Mesothelial cell of epicardium (in vitro differentiated cells): ENCODE results near the gene CFAP251. TPM values are rescaled to one million over a fixed set of nuclear protein-coding genes. Genes with fewer than 3 reads are reported as not detected.

Experiments
- DNase-seq, 2 experiments: peaks; one replicate each; pipeline ENCODE4 v3.0.0; 2021; ENCODE audit warnings: low spot score in 2 of 2; ENCODE audit not compliant: unreplicated experiment in 2 of 2
- H3K27ac Mint-ChIP-seq: 2 replicates; pipeline ENCODE4 v1.8.0; 2021; ENCODE audit warnings: mixed read lengths
- H3K27me3 Mint-ChIP-seq: 2 replicates; pipeline ENCODE4 v1.8.0; 2021; ENCODE audit warnings: low read depth, mixed read lengths
- H3K36me3 Mint-ChIP-seq: 2 replicates; pipeline ENCODE4 v1.8.0; 2021; ENCODE audit warnings: mixed read lengths
- H3K4me1 Mint-ChIP-seq: 2 replicates; pipeline ENCODE4 v1.8.0; 2021; ENCODE audit warnings: mixed read lengths
- H3K4me3 Mint-ChIP-seq: 2 replicates; pipeline ENCODE4 v1.8.0; 2021; ENCODE audit warnings: mild to moderate bottlenecking, moderate library complexity, mixed read lengths
- H3K9me3 Mint-ChIP-seq: 2 replicates; pipeline ENCODE4 v1.8.0; 2021; ENCODE audit warnings: mixed read lengths
- CTCF ChIP-seq: fragments of 200-600 bp; sonication (generic); IDR thresholded peaks from one replicate; pipeline ENCODE4 v1.5.0; 2021; ENCODE audit warnings: antibody characterized with exemption; ENCODE audit not compliant: unreplicated experiment
- total RNA-seq: library from RNA; stranded (reverse); gene quantifications from 3 replicates; pipeline ENCODE4 v1.2.1, GENCODE V29; 2021

Gene CFAP251
- total RNA-seq, 1 donor from 2014 or later, result 6.9 TPM

DNA sequence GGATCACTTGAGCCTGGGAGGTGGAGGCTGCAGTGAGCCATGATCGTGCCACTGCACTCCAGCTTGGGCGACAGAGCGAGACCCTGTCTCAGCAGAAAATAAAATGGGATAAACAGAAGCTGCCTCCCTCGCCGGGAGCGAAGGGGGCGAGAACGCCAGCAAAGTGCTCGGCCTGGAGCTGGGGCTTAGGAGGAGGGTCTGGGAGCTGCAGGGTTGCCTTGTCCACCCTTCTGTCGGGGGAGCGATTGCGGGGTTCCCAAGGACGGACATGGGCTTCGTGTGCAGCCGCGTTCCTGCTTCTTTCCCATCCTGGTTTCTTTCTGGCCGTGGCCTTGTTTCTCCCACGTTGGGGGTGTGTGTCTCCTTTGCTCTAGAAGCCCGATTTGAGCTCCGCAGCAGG lies 132.3 kb downstream of the CFAP251 start:
- Mint-ChIP-seq H3K27me3 (no peaks in the 10 kb centered on the region), H3K4me3 (no peak overlapping the region), H3K27ac (no peak overlapping the region), H3K9me3 (no peaks in the 10 kb centered on the region), H3K4me1 (peaks cover 4% of the 10 kb centered on the region), H3K36me3 (peaks cover 7% of the 10 kb centered on the region)
- no peak for TF ChIP-seq CTCF
- DNase-seq, result no peak

DNA sequence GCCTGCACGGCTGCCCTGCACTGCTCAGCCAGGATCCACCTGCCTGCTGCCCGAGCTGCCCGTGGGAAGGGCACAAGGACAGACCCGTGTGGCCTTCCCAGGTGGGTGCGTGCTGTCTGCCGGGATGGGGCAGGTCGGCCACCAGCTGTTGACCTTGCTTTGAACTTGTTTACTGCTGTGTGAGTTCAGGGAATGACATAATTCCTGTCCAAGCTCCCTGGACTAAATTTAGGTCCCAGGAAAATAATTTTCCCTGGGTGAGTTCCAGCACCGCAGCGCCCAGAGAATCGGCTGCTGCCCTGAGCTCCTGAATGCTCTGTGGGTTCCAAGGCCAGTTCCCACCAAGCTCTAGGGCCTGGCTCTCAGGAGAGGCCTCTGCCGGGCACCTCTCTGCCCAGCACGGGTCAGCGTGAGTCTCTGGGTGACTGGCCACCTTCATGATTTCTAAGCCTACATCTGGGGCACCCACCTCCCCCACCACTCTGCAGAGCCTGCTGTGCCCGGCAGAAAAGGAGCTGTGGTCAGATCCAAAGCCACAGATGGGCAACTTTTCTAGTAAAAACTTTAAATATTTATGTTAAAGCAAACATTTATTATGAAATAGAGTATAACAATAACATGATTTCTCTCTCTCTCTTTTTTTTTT lies 133.0 kb downstream of the CFAP251 start:
- TF ChIP-seq CTCF, result no peak
- DNase-seq, result no peak
- Mint-ChIP-seq H3K4me3 (no peak overlapping the region), H3K27me3 (no peaks in the 10 kb centered on the region), H3K9me3 (no peaks in the 10 kb centered on the region), H3K36me3 (peaks cover 2% of the 10 kb centered on the region), H3K4me1 (peaks cover 4% of the 10 kb centered on the region), H3K27ac (no peak overlapping the region)

- no peak for DNase-seq
- Mint-ChIP-seq H3K4me1 (peaks cover 4% of the 10 kb centered on the region), H3K4me3 (no peak overlapping the region), H3K27ac (no peak overlapping the region), H3K9me3 (no peaks in the 10 kb centered on the region), H3K27me3 (no peaks in the 10 kb centered on the region), H3K36me3 (peaks cover 7% of the 10 kb centered on the region)
- TF ChIP-seq CTCF, result no peak
Measured at GRCh38 chr12:122052285-122052684, 133.9 kb downstream of the CFAP251 start.

Other genes with a start within 250 kb of the CFAP251 start
- gene MORN3, start 248.9 kb upstream of the CFAP251 start, total RNA-seq, result 0.69 to 1.2 TPM (median 0.99 TPM) in 3 replicates
- 22.3 to 22.8 TPM (median 22.4 TPM) in 3 replicates for gene TMEM120B, start 205.8 kb upstream of the CFAP251 start, total RNA-seq
- 33.0 to 37.8 TPM (median 33.8 TPM) in 3 replicates for gene RHOF, start 124.9 kb upstream of the CFAP251 start, total RNA-seq
- gene SETD1B, start 114.6 kb upstream of the CFAP251 start, total RNA-seq, result 26.5 to 27.2 TPM (median 26.8 TPM) in 3 replicates
- gene HPD, start 59.7 kb upstream of the CFAP251 start, total RNA-seq, result 0.16 TPM in 1 of 3 replicates, not detected in the others
- 34.1 to 38.6 TPM (median 36.3 TPM) in 3 replicates for gene PSMD9, start 29.8 kb upstream of the CFAP251 start, total RNA-seq
- 33.8 to 40.1 TPM (median 34.6 TPM) in 3 replicates for gene BCL7A, start 103.3 kb downstream of the CFAP251 start, total RNA-seq
- gene MLXIP, start 160.2 kb downstream of the CFAP251 start, total RNA-seq, result 65.3 to 67.3 TPM (median 65.7 TPM) in 3 replicates